Panc1 (cell line): ENCODE data around the gene ATP1A3.

Source experiments
- CTCF ChIP-seq: fragments of 450-650 bp; IDR thresholded peaks from 2 replicates; pipeline ENCODE4 v1.5.1; 2017; ENCODE audit warnings: mild to moderate bottlenecking
- POLR2AphosphoS5 ChIP-seq: IDR thresholded peaks from 2 replicates; pipeline ENCODE4 v1.6.1; 2012; ENCODE audit warnings: mild to moderate bottlenecking, low read depth, low read length, moderate library complexity
- REST ChIP-seq, 2 experiments: IDR thresholded peaks; 2 replicates each; pipeline ENCODE4 v1.6.1; 2011 to 2012; ENCODE audit warnings: low read depth in 2 of 2, control low read depth in 1 of 2, low read length in 1 of 2, mild to moderate bottlenecking in 1 of 2, moderate library complexity in 1 of 2; ENCODE audit not compliant: insufficient read depth in 1 of 2
- SIN3A ChIP-seq: IDR thresholded peaks from 2 replicates; pipeline ENCODE4 v1.6.1; 2012; ENCODE audit warnings: low read depth, mild to moderate bottlenecking, low read length, moderate library complexity, borderline replicate concordance; ENCODE audit not compliant: insufficient read depth
- TCF7L2 ChIP-seq: IDR thresholded peaks from 2 replicates; pipeline ENCODE4 v1.6.1; 2011; ENCODE audit warnings: mild to moderate bottlenecking, low read depth, low read length, inconsistent platforms

GRCh38 chr19:41926763-41927496 is 67.1 kb downstream of the ATP1A3 start:
- TF ChIP-seq CTCF (no peak), POLR2AphosphoS5 (no peak), REST (IDR thresholded peaks at IDR 0.05; ENCODE audit: insufficient read depth in 1 of 2, low read depth in 2 of 2, low read length in 1 of 2) (no peak), SIN3A (no peak), TCF7L2 (no peak)
